ENCODE measurements around the gene SLC34A2. TPM values are rescaled to one million over a fixed set of nuclear protein-coding genes. Genes with fewer than 3 reads are reported as not detected.

SLC34A2 gene
- total RNA-seq, 1 experiment from 2014 or later: 1.7 TPM

DNA sequence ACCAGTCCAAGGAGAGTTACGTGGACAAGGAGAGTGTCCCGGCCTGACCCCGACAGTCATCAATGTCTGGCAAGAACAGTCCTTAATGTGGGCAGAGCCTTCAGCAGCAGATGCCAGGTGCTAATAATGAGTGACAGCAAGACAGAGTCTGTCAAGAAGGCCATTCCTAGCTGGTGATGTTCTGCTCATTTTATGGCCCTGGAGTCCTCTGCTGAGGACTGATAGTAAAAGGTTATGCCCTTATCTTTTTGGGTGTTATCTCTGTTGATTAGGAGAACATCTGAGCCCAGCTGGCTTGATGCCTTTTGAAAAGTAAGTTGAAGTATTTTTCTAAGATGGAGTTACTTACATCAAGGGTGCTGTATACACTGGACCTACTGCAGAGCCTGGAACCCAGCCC, 67.3 kb downstream of the SLC34A2 start:
- TF ChIP-seq, protein P1, sequence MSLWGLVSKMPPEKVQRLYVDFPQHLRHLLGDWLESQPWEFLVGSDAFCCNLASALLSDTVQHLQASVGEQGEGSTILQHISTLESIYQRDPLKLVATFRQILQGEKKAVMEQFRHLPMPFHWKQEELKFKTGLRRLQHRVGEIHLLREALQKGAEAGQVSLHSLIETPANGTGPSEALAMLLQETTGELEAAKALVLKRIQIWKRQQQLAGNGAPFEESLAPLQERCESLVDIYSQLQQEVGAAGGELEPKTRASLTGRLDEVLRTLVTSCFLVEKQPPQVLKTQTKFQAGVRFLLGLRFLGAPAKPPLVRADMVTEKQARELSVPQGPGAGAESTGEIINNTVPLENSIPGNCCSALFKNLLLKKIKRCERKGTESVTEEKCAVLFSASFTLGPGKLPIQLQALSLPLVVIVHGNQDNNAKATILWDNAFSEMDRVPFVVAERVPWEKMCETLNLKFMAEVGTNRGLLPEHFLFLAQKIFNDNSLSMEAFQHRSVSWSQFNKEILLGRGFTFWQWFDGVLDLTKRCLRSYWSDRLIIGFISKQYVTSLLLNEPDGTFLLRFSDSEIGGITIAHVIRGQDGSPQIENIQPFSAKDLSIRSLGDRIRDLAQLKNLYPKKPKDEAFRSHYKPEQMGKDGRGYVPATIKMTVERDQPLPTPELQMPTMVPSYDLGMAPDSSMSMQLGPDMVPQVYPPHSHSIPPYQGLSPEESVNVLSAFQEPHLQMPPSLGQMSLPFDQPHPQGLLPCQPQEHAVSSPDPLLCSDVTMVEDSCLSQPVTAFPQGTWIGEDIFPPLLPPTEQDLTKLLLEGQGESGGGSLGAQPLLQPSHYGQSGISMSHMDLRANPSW (CRISPR knock-in tag; conservative IDR thresholded peaks at IDR 0.05; ENCODE audit: low read depth): no peak
- TF ChIP-seq ELF4 (CRISPR knock-in tag; IDR thresholded peaks at IDR 0.05; ENCODE audit: low read depth) (no peak), SOX15 (CRISPR knock-in tag; IDR thresholded peaks at IDR 0.05) (no peak), NFATC4 (CRISPR knock-in tag; IDR thresholded peaks at IDR 0.05) (no peak), ZNF671 (CRISPR knock-in tag; IDR thresholded peaks at IDR 0.05) (no peak), RORB (CRISPR knock-in tag; IDR thresholded peaks at IDR 0.05) (no peak), NR3C1 (CRISPR knock-in tag; conservative IDR thresholded peaks at IDR 0.05; ENCODE audit: low read depth) (no peak), TCF7 (CRISPR knock-in tag; IDR thresholded peaks at IDR 0.05; ENCODE audit: low read depth) (no peak), ATF1 (CRISPR knock-in tag; IDR thresholded peaks at IDR 0.05) (no peak)
- TF ChIP-seq, protein P2, sequence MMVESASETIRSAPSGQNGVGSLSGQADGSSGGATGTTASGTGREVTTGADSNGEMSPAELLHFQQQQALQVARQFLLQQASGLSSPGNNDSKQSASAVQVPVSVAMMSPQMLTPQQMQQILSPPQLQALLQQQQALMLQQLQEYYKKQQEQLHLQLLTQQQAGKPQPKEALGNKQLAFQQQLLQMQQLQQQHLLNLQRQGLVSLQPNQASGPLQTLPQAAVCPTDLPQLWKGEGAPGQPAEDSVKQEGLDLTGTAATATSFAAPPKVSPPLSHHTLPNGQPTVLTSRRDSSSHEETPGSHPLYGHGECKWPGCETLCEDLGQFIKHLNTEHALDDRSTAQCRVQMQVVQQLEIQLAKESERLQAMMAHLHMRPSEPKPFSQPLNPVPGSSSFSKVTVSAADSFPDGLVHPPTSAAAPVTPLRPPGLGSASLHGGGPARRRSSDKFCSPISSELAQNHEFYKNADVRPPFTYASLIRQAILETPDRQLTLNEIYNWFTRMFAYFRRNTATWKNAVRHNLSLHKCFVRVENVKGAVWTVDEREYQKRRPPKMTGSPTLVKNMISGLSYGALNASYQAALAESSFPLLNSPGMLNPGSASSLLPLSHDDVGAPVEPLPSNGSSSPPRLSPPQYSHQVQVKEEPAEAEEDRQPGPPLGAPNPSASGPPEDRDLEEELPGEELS (CRISPR knock-in tag; IDR thresholded peaks at IDR 0.05): no peak
- TF ChIP-seq, protein P3, sequence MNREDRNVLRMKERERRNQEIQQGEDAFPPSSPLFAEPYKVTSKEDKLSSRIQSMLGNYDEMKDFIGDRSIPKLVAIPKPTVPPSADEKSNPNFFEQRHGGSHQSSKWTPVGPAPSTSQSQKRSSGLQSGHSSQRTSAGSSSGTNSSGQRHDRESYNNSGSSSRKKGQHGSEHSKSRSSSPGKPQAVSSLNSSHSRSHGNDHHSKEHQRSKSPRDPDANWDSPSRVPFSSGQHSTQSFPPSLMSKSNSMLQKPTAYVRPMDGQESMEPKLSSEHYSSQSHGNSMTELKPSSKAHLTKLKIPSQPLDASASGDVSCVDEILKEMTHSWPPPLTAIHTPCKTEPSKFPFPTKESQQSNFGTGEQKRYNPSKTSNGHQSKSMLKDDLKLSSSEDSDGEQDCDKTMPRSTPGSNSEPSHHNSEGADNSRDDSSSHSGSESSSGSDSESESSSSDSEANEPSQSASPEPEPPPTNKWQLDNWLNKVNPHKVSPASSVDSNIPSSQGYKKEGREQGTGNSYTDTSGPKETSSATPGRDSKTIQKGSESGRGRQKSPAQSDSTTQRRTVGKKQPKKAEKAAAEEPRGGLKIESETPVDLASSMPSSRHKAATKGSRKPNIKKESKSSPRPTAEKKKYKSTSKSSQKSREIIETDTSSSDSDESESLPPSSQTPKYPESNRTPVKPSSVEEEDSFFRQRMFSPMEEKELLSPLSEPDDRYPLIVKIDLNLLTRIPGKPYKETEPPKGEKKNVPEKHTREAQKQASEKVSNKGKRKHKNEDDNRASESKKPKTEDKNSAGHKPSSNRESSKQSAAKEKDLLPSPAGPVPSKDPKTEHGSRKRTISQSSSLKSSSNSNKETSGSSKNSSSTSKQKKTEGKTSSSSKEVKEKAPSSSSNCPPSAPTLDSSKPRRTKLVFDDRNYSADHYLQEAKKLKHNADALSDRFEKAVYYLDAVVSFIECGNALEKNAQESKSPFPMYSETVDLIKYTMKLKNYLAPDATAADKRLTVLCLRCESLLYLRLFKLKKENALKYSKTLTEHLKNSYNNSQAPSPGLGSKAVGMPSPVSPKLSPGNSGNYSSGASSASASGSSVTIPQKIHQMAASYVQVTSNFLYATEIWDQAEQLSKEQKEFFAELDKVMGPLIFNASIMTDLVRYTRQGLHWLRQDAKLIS (CRISPR knock-in tag; IDR thresholded peaks at IDR 0.05; ENCODE audit: borderline replicate concordance): no peak
- TF ChIP-seq, protein P4, sequence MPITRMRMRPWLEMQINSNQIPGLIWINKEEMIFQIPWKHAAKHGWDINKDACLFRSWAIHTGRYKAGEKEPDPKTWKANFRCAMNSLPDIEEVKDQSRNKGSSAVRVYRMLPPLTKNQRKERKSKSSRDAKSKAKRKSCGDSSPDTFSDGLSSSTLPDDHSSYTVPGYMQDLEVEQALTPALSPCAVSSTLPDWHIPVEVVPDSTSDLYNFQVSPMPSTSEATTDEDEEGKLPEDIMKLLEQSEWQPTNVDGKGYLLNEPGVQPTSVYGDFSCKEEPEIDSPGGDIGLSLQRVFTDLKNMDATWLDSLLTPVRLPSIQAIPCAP (CRISPR knock-in tag; IDR thresholded peaks at IDR 0.05): no peak
- TF ChIP-seq, protein P5, sequence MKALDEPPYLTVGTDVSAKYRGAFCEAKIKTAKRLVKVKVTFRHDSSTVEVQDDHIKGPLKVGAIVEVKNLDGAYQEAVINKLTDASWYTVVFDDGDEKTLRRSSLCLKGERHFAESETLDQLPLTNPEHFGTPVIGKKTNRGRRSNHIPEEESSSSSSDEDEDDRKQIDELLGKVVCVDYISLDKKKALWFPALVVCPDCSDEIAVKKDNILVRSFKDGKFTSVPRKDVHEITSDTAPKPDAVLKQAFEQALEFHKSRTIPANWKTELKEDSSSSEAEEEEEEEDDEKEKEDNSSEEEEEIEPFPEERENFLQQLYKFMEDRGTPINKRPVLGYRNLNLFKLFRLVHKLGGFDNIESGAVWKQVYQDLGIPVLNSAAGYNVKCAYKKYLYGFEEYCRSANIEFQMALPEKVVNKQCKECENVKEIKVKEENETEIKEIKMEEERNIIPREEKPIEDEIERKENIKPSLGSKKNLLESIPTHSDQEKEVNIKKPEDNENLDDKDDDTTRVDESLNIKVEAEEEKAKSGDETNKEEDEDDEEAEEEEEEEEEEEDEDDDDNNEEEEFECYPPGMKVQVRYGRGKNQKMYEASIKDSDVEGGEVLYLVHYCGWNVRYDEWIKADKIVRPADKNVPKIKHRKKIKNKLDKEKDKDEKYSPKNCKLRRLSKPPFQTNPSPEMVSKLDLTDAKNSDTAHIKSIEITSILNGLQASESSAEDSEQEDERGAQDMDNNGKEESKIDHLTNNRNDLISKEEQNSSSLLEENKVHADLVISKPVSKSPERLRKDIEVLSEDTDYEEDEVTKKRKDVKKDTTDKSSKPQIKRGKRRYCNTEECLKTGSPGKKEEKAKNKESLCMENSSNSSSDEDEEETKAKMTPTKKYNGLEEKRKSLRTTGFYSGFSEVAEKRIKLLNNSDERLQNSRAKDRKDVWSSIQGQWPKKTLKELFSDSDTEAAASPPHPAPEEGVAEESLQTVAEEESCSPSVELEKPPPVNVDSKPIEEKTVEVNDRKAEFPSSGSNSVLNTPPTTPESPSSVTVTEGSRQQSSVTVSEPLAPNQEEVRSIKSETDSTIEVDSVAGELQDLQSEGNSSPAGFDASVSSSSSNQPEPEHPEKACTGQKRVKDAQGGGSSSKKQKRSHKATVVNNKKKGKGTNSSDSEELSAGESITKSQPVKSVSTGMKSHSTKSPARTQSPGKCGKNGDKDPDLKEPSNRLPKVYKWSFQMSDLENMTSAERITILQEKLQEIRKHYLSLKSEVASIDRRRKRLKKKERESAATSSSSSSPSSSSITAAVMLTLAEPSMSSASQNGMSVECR (CRISPR knock-in tag; IDR thresholded peaks at IDR 0.05; ENCODE audit: borderline replicate concordance): no peak
- TF ChIP-seq, protein P6, sequence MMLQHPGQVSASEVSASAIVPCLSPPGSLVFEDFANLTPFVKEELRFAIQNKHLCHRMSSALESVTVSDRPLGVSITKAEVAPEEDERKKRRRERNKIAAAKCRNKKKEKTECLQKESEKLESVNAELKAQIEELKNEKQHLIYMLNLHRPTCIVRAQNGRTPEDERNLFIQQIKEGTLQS (CRISPR knock-in tag; conservative IDR thresholded peaks at IDR 0.05): no peak
- no peaks in the 10 kb centered on the region for H3K4me1 Mint-ChIP-seq
- CTCF ChIA-PET: no interaction called here

More for the DNA sequence above, 67.3 kb downstream of the SLC34A2 start:
- DNase-seq (ENCODE audit: low spot score) (no peak), ATAC-seq (no peak)
- Mint-ChIP-seq H3K4me3 (no peak overlapping the region), H3K36me3 (no peaks in the 10 kb centered on the region), H3K27ac (no peak overlapping the region), H3K27me3 (ENCODE audit: low read depth) (no peaks in the 10 kb centered on the region), H3K9me3 (peaks cover 9% of the 10 kb centered on the region)
- POLR2A ChIA-PET: no interaction called here

Data from WTC11 (cell line).